H4 (cell line): ENCODE data around the gene SLC19A1. TPM values are rescaled to one million over a fixed set of nuclear protein-coding genes. Genes with fewer than 3 reads are reported as not detected.

Experiments used
- DNase-seq: peaks from one replicate; pipeline ENCODE4 v3.0.0-alpha.2; 2015; ENCODE audit warnings: low spot score
- total RNA-seq: library from RNA; depleted of rRNA; stranded (reverse); fragments of >200 nt; shearing (Covaris generic); gene quantifications from 2 replicates; pipeline ENCODE4 v1.2.3, GENCODE V29; 2014

Gene SLC19A1
- total RNA-seq, 1 experiment from 2014 or later = 16.3 TPM

- DNase-seq = no peak
These were observed 73.9 kb downstream of the SLC19A1 start for GRCh38 chr21:45468051-45468970.

DNA sequence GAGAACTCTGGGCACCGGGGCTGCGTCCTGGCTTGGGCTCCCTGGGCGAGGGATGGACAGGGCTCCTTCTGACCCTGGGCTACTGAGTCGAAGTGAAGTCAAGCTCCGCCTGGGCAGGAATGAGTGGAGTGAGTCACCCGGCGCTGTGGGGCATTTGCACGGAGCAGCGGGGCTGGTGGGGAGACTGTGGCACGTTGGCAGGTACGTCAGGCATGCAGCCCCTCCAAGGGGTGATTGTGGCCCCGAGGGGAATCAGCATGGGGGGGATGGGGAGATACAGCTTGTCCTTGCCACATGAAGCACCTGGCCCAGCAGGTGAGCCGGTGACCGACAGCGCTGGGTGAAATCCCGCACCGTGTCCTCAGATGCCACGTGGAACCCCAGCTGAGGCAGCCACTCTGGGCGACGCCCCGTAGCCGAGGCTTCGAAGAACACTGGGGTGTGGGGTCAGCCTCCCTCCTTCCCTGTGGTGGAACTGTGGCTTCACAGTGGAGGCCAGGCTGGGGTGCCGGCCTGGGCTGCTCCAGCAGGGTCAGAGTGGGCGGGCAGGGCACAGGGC, 74.9 kb downstream of the SLC19A1 start:
- no peak for DNase-seq

- DNase-seq = no peak
These were observed 75.7 kb downstream of the SLC19A1 start for GRCh38 chr21:45466330-45467220.

GRCh38 chr21:45465611-45466329, 76.5 kb downstream of the SLC19A1 start:
- no peak for DNase-seq

- DNase-seq = no peak
These were observed 77.1 kb downstream of the SLC19A1 start for GRCh38 chr21:45465105-45465504.

GRCh38 chr21:45464309-45464708, 77.9 kb downstream of the SLC19A1 start:
- DNase-seq = no peak

GRCh38 chr21:45463871-45464270, 78.4 kb downstream of the SLC19A1 start:
- DNase-seq = no peak

- no peak for DNase-seq
These were observed 80.4 kb downstream of the SLC19A1 start for GRCh38 chr21:45461806-45462341.

- no peak for DNase-seq
These were observed 80.9 kb downstream of the SLC19A1 start for GRCh38 chr21:45461369-45461750.

DNA sequence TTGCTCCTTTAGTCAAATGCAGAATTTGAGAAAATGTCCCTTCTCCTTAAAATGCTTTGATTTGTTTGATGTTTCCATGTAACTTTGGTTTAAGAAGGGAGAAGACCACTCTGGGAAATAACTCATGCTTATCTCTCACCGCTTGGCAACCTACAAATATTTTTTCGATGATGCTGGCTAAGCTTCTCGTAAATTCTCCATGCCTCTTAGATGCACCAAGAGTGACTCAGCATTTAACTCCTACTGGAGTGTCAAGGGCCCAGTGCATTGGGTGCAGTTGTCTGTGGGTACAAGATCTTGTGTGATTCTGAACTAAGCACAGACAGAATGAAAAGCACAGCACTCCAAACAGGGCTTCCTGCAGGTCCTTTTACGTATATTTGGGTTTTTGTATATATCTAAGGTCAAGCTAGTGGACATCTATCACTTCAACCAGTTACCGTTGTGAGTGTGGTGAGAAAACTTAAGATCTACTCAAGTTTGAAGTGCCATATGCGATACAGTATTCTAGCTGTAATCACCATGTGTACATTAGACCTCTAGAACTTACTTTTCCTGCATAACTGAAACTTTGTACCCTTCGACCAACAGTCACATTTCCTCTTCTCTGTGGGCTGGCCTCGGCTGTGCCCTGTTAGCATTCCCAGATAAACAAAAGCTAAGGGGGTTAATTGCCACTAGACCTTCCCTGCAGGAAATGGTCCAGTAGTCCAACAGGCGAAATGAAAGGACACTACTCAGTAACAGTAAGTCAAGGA, 81.5 kb downstream of the SLC19A1 start:
- peak; percentile 52 for DNase-seq

DNA sequence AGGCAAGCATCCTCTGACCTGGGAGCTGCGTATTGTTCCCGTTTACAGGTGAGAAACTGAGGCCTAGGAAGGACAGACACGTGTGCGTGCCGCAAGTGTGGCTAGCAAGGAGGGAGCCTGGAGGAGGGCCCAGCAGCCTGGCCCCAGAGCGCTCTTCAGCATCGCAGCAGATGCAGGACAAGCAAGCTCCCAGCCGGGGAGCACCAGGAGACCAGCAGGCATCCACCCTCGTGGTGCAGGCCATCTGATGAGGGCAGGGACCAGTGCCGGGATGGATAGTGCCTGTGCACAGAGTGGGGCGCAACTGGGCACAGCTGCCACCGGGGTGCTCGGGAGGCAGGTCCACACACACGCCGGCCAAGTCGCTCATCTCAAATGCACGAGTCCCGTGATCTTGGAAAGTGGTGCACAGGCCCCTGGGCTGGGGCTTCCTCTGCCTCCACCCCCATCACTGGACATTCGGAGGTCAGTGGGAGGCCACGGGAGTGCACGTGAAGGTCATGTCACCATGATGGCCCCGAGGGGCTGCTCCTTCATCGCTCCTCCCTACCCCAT, 82.2 kb downstream of the SLC19A1 start:
- no peak for DNase-seq

- no peak for DNase-seq
These were observed 82.8 kb downstream of the SLC19A1 start for GRCh38 chr21:45459171-45460010.

- no peak for DNase-seq
These were observed 83.7 kb downstream of the SLC19A1 start for GRCh38 chr21:45458281-45459170.

DNA sequence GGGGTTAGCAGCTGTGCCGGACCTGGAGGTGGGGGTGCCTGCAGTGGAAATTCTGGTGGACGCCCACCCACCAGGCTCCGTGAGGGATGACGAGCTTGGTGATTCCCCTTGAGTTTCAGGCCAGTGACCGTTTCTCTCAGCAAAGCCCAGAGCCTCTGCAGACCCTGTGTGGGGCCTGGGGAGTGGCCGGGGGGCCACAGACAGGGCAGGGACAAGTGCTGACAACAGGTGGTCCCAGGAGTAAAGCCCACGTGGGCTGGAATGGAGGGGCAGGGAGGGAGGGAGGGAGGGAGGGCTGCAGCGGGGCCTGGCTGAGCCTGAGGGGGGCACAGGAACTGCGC, 84.4 kb downstream of the SLC19A1 start:
- no peak for DNase-seq

- DNase-seq = no peak
These were observed 84.9 kb downstream of the SLC19A1 start for GRCh38 chr21:45457161-45457831.

DNA sequence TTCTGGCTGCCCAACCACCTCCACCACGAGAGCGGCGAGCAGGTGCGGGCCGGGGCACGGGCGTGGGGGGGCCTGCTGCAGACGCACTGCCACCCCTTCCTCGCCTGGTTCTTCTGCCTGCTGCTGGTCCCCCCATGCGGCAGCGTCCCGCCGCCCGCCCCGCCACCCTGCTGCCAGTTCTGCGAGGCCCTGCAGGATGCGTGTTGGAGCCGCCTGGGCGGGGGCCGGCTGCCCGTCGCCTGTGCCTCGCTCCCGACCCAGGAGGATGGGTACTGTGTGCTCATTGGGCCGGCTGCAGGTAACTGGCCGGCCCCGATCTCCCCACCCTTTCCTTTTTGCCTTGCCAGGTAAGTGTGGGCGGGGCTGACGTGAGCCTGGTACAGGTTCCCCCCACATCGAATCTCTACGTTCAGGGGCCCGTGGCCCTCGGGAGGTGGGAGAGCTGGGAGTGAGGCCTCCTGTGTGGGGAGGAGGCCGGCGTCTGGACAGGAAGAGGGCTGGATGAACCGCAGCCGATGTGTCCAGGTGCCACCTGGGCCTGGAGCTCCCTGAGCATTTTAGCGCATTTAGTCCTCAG, 85.6 kb downstream of the SLC19A1 start:
- no peak for DNase-seq
